NCI-H446 treated with DMSO at 0.1 percent for 48 hours (cell line): ENCODE data around the gene COA5.
A peak's percentile ranks its signal among the peaks of the same experiment; 100 is the strongest.

Source experiments
- DNase-seq: peaks from one replicate; lab custom pipeline; 2025; lab: John Stamatoyannopoulos, UW

The COA5 gene, protein sequence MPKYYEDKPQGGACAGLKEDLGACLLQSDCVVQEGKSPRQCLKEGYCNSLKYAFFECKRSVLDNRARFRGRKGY

DNA sequence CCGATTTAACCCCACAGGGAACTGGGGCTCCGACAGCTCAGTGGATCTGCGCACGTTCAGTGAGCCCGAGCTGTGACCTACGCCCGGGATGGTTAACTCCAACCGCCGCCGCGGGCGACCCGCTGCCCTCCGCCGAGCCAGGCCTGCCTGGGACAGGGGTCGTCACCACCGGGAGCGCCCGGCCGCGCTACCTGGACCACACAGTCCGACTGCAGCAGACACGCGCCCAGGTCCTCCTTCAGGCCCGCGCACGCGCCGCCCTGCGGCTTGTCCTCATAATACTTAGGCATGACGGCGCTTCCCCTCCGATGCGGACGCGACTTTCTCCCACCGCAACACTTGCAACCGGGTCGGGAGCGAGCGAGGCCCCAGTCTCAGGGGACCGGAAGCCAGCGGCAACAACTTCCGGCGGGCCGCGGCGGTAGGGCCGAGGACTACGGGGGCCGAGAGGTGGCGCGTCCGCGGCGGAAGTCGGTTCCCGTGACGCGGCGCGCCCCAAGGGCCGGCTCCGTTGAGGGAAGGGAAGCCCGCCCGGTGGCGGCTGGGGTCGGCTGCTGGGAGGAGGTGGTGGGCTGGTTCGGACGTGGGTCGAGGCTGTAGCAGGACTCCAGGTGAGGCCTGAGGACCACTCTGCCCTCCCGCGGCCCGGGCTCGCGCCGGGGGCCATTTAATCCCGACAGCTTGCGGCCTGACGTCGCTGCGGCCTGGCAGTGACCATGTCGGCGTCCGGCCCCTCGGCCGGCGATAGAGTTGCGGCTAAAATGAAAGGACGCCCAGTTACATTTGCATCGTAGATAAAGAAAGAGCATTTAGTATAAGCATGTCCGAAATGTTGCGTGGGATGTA, at the start of gene COA5, which contains the start of gene UNC50:
Gene COA5 (minus strand): TSS at position 397 of the 846 bp plus-strand sequence. CDS start 107 bp downstream, at position 290.
Gene UNC50 (plus strand): TSS at position 474 of the 846 bp plus-strand sequence. CDS start 1,171 bp downstream, outside the sequence.
- peak; percentile 67 for DNase-seq

DNA sequence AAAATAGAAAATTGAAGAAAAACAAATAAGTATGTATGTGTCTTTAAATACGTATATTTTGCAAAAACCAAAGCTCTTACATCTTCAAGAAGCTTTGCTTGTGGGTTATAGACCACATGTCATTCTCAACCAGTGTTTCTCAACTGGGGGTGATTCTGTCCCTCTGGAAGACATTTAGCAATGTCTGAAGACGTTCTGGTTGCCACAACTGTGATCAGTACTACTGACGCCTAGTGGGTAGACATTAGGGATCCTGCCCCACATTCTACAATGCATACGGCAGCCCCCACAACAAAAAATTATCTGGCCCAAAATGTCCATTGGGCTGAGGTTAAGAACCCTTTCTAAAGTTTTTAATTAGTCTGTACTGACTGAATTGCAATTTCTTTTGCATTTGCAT, 48.5 kb upstream of the COA5 start:
- no peak for DNase-seq

DNA sequence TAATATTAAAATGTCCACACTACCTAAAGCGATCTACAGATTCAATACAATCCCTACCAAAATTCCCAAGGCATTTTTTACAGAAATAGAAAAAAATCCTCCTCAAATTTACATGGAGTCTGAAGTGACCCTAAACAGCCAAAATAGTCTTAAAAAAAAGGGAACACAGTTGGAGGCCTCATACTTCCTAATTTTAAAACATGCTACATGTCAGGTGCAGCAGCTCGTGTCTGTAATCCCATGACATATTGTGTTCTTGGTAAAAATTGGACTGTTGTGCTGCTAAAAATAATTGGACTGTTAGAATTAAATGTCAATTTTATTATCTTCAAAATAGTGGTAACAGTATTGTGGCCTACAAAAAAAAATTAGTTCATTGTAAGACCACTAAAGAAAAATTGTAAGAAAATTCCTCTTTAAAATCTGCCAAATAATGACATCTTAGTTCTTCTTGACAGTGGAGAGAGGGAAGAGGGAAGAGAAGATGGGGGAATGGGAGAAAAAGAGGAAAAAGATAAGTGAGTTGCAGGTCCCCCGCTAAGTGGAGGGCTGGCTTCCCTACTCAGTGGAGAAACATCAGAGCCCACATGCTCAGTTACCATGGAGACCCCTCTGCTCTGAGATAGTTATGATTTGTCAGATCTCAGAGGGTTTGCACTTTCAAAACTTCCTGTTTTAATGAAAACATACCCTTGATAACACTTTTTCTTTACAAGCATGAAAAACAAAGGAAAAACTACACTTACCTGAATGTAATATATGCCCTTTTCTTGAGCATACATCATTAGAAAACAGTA, 46.6 kb upstream of the COA5 start:
- no peak for DNase-seq

DNA sequence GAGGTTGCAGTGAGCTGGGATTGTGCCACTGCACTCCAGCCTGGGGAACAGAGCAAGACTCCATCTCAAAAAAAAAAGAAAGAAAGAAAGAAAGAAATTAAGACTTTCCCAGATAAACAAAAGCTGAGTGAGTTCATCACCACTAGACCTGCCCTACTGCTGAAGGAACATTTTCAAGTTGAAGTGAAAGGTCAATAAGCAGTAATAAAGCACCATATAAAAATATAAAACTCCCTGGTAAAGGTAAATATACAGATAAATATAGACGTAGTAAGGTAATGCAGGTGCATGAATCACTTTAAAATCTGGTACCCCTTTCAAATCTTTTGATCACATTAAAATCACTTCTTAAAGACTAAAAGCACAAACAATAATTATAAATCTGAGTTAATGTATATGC, 42.7 kb upstream of the COA5 start:
- no peak for DNase-seq

DNA sequence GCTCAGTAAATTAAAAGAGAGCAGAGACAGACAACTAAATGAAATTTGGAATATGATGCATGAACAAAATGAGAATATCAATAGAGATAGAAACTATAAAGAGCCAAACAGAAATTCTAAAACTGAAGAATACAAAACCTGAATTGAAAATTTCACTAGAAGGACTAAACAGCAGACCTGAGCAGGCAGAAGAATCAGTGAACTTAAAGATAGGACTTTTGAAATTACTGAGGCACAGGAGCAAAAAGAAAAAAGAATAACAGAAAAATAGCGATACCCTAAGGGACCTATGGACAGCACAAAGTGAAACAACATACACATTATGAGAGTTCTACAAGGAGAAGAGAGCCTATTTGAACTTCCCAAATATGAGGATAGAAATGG, 41.7 kb upstream of the COA5 start:
- DNase-seq, result no peak

DNA sequence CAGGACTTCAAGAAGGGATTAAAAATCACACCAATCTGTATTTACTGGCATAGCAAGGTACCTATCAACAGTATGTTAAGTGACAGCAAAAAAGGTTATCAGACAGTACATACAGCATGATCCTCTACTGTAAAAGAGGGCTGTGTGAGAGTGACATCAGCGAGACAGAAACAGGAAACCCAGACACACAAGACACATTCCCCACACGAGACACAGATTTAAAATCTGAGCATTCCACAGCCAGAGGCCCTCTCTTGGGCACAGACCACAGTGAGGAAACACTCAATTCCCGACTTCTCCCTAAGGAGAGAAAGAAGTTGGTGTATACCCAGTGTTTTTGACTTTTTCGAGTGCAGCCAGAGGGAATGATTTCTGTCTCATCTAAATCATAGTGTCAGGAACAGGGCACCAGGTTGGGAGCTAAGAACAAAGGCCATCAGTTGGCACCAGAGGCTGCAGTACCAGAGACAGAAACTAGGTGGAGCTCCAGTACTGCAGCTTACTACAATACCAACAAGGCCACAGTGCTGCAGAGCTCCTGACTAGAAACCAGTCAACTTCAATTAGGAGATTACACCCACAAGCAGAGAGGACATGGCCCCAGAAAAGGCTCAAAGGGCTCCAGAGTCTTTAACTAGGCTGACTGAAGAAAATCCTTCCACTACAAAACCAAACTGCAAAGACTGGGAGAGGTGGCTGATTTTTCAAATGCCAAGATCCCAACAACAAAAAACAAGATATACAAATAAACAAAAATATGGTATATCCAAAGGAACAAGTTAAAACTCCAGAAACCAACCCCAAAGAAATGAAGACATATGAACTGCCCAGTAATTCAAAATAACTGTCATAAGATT, 41.1 kb upstream of the COA5 start:
- peak; percentile 71 for DNase-seq

DNA sequence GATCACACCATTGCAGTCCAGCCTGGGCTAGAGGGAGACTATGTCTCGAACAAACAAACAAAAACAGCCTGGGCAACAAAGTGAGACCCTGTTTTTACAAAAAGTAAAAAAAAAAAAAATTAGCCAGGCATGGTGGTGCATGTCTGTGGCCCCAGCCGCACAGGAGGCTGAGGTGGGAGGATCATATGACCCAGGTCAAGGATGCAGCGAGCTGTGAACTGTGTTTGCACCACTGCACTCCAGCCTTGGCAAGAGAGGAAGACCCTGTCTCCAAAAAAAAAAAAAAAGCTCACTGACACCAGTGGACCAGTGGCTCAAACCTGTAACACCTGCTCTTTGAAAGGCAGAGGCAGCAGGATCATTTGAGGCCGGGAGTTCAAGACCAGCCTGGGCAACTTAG, 40.1 kb upstream of the COA5 start:
- DNase-seq, result no peak

DNA sequence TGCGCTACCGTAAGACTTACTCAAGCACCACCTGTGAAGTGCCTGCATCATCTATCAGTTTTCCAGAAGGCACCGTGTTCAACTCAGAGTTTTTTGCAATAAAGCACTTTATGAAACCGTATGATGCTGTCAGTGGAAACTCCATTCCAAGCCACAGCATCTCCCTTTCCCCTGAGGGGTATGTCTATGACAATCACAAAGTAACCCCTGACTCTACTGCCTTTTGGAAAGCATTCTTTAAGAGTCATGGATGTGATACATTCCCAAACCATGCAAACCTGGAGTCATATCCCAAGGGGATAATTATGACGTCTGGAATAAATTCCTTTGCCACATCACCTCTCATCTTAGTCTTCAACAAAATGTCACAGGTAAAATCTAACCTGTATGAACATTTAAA, 39.3 kb upstream of the COA5 start:
- DNase-seq, result no peak

DNA sequence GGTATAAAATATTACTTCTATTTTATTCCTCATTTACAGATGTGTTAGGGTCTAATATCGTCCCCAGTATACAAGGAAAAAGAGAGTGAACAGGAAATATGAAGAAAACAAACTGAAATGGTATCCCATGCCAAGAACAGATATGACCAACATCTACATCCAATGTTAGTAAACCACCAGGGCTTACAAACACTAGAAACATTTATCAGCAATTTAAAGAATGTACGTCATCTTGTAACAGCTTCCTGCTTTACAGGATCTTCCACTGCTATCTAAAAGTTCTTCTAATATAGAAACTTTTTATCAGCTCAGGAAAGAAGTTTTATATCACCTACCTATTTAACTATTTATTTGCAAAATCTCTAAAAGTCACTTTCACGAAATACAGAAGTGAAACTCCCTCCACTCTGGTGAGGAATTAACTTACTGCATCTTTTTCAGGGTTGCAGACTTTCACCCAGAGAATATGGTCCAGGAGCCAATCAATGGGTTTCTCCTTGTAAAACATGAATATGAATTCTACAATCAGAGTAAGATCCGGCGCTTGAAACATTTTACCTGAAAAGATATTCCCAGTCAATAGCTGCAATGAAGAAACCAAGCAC, 35.3 kb upstream of the COA5 start:
- DNase-seq, result no peak

DNA sequence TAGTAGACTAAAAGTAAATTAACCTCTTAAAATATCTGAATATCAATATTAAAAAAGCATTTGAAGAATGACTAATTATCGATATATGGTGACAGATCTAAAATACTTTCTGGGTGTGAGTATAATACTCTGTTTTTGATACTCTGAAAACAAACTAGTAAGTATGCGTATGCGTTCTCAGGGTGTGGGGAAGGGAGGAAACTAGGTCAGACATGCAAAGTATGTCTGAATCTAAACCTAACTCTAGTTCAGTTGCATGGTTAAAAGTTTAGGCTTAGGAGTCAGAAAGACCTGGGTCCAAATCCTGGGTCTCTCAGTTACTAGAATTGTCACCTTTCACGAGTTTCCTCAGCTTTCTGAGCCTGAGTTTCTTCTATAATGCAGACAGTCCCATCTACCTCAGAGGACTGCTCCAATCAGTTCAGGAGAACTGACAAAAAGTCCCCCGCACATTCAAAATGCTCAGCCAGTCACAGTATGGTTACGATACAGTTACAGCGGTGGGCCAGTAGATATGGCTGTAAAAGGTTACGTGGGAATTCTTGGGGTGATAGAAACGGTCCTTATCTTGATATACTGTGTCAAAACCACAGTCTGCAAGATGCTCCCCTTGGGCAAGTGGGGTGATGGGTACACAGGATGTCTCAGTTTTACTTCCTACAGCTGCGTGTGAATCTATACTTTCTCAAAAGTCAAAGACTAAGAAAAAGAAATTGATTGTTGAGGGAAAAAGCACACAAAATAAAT, 29.3 kb upstream of the COA5 start:
- DNase-seq, result no peak

DNA sequence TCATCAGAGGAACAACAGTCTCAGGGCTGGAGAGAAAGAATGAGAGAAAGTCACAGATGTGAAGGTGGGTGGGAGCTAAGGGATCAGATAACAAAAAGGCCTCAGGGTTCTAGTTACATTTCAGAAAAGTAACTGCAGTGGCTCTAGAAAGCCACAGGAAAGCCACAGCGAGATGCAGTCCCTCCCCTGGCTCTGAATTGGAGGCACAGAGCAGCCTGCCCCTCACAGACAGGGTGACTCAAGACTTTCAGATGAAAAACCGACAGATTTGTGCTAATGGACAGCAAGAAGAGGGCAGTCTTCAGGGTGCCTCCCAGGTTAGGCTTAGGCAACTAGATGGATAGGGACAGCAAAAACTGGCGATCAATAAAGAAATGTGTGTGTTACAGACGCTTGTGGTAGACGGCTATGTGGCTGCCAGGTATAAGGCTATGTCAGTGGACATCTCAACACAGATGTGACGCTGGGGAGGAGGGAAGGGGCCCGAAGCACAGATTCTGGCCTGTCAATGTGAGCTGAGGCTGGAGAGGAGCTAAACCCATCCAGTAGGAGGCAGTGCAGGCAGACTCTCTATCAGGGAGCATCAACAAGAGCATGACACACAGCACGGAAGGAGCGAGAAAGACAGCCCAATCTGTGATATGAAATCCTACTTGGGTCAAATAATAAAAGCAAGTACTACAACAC, 26.2 kb upstream of the COA5 start:
- no peak for DNase-seq

DNA sequence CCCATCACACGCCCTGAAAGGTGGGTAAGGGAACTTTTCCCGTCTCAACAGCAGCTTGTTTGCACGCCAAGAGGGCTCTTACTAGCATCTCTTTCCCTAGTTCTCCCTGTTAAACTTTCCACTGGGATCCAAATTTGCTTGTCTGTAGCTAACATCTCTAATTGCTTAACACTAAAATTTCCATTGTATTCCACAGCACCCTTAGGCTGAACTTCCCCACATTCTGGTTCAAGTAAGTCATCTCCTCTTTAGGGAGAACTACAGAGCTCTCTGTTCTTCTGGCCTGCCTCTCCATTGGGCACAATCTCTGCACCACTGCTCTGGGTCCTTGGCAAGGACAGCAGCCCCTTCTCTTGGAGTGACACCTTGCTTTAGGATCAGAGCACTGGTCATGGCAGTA, 24.0 kb upstream of the COA5 start:
- no peak for DNase-seq

DNA sequence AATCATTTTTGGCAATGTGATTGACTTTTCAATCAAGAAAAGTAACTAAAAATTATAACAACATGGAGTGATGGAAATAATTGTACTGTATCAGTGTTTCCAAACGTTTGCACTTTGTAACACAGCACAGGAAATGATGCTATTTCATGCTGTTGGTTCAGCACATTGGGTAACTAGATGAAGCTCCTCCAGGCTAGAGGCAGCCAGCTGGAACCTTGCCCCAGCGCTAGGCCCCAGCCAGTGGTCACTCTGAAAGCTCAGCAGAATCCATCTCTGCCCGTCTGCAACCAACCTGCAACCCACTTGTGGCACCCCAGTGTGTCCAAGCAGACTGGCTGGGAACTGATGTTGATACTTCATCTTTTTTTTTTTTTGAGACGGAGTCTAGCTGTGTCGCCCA, 15.3 kb upstream of the COA5 start:
- no peak for DNase-seq

DNA sequence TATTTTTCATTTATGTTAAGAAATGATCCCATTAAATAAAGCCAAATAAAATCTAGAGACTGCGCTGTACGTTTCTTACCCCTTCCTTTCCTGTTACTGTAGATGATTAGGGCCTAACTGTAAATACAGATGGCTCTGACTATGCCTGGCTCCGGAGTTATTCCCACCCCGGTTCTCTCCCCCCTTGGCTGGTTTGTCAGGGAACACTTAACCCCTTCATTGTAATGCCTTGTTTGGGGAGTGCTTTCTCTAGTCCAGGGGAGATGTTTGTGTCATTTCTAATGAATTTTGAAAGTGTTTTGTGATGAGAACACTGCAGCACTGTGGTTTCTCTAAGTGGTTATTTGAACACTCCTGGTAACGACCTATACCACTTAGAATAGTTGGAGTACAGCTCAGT, 8.8 kb upstream of the COA5 start:
- no peak for DNase-seq

DNA sequence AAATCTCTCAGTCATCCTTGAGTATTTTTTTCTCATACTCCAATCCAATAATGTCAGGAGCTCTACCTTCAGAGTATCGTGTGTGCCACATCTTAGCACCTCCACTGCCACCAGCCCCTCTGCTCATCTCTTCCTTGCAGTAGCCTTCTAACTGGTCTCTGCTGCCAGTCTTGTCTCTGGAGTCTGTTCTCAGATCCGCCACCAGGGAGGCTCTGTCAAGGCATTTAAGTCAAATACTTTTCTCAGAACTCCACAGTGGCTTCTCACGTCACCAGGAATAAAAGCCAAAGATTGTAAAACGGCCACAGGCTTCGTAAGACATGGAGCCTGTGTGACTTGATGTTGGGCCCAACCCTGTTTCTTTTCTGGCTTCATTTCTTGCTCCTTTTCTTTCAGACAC, 7.2 kb upstream of the COA5 start:
- no peak for DNase-seq

DNA sequence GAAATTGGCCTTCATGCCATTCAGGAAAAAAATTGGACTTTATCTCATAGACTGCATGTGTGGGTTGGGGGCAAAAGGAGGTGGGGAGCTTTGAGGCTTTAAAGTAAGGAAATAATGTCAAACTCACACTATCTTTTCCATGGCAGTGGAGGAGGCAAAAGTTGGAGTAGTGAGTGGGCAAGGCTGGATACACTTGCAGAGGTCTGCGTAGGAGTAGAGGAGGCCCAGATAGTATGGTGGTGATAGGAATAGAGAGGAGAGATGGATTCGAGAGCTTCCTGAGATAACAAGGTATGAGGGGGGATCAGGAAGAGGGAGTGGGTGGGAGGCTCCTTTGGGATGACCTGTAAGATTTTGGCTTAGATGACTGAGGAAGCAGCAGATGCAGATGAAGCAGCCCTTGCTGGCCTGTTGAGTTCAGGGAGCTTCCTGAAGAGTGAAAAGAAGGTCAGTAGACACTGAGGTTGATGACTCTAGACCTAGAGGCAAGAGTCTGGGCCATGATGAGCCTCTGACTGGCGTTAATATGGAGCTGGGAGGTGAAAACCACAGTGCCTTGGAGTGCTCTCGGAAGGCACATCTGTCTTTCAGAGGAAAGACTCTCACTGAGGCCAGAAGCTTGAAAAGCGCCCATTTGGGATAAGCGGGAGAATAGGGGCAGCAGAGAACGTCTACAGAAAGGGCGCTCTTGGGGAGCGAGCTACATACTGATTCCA, 5.9 kb upstream of the COA5 start:
- DNase-seq, result no peak

DNA sequence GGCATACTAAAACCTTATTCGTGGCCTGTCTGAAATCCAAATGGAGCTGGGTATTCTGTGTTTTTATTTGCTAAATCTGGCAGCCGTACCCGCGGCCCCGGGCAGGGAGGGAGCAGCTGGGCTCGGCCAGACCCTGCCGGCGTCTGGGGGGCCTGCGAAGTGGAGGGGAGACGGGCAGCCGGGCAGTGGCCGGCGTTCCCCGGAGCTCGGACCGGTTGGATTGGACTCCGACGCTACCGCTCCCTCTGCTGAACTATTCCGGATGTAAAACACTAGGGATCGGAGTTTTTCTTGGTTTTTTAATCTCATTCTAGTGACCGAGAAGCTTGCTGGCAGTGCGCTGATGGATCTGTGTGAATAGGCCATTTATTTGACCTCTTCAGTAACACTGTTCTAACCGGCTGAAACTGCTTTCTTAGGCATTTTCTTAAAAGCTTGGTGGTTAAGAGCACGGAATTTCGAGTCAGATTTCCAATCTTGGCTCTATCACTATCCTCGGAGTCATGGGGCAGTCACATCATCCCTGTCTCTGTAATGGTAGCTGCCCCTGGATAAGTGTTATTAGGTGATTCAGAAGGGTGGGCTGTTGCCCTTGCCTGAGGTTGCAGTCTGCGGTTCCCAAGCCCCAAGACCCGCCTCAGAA, 771 bp upstream of the COA5 start:
- no peak for DNase-seq

DNA sequence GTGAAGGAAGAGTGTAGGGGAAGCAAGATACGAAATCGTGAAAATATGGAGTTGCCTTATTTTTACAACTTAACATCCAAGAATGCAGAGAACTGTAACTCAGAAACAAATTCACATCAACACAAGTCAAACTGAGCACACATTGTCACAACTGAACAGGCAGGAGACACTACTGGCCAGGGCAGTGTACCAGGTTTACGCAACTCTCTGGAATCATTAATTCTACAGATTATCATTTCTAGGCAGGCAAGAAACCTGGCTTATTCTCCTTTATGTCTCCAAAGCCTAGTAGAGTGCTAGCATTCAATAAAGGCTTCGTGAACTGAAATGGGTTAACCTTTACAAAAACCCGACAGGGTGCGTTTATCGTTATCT, 584 bp downstream of the COA5 start:
- no peak for DNase-seq

DNA sequence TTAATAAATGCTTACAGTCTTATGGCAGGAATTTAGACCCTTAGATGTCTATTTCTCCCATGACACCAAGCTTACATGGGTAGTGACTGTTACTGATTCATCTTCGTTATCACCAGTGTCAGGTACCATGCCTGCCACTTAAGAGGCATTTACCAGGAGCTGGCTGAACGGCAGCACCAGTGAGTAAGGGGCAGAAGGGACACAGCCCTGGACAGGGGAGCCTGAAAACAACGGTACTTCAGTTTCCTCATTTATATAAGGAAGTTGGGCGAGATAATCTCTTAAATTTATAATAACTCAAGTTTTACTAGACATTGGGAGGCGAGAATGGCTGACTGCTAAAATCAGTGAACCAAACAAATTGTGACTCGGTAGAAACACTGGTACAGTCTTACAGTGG, 1.2 kb downstream of the COA5 start:
- DNase-seq, result no peak
